ENCODE measurements around the gene CDK5RAP3.

- TF ChIP-seq GATA2 (IDR thresholded peaks at IDR 0.05; ENCODE audit: low read depth, low read length) (no peak), GATA3 (IDR thresholded peaks at IDR 0.05; ENCODE audit: low read depth, low read length) (no peak)
Measured at GRCh38 chr17:48030531-48030930, 59.6 kb downstream of the CDK5RAP3 start.
